ENCODE data around the gene ZNF141. TPM values are rescaled to one million over a fixed set of nuclear protein-coding genes. Genes with fewer than 3 reads are reported as not detected.

Gene ZNF141
- total RNA-seq, 1 experiment from 2014 or later: 42.1 TPM

GRCh38 chr4:386708-387105 lies 49.1 kb downstream of the ZNF141 start:
- H3K18ac ChIP-seq (ENCODE audit: insufficient read length, low read depth, low read length): no peak overlapping the region
- peaks cover 15 to 37% (median 19%) of the 10 kb centered on the region in 3 experiments for H3K36me3 Mint-ChIP-seq (ENCODE audit: insufficient read depth in 1 of 3, low read depth in 3 of 3)
- peak overlapping the region; percentile 36 for H3K4me2 ChIP-seq (ENCODE audit: insufficient read depth, insufficient read length, low read length)
- H3K4me3 Mint-ChIP-seq: no peak overlapping the region
- H3K56ac ChIP-seq (ENCODE audit: insufficient read length, low read depth, low read length): no peak overlapping the region
- H3K27ac Mint-ChIP-seq: no peak overlapping the region
- H2BK15ac ChIP-seq (ENCODE audit: low read depth, low read length): no peak overlapping the region
- H4K8ac ChIP-seq (replicated peaks; ENCODE audit: insufficient read length, low read depth, low read length): no peak overlapping the region
- H4K5ac ChIP-seq (ENCODE audit: insufficient read length, low read depth, low read length): no peak overlapping the region
- no peak overlapping the region for H3K23ac ChIP-seq (ENCODE audit: insufficient read length, low read depth, low read length)
- H4K20me1 ChIP-seq (ENCODE audit: control insufficient read depth, insufficient read depth, insufficient read length): no peaks in the 10 kb centered on the region
- no peak overlapping the region for H2BK12ac ChIP-seq (ENCODE audit: insufficient read length, low read depth, low read length)
- H2BK20ac ChIP-seq (ENCODE audit: low read depth, low read length, poor library complexity, severe bottlenecking): no peak overlapping the region
- H2AK5ac ChIP-seq (ENCODE audit: insufficient read length, low read length): no peak overlapping the region
- no peak for TF ChIP-seq CTCF (conservative IDR thresholded peaks at IDR 0.05)
- peaks cover 83 to 90% of the 10 kb centered on the region in 2 experiments for H3K9me3 Mint-ChIP-seq
- peaks cover 26% of the 10 kb centered on the region for H3K9me3 ChIP-seq (ENCODE audit: control insufficient read depth, low read depth, low read length)
- H3K79me2 ChIP-seq (ENCODE audit: insufficient read depth, low read length): no peaks in the 10 kb centered on the region; the same call in 1 of the 2 replicates
- H2BK120ac ChIP-seq (ENCODE audit: low read depth, low read length, poor library complexity, severe bottlenecking): no peak overlapping the region
- peak overlapping the region; percentile 75 for H3K9ac ChIP-seq (ENCODE audit: extremely low read depth, insufficient read length, low read length)
- no peaks in the 10 kb centered on the region for H3K4me1 Mint-ChIP-seq
- no peak overlapping the region for H3K27ac ChIP-seq (ENCODE audit: insufficient read length, low read depth, low read length)
- no peak for DNase-seq
- no peaks in the 10 kb centered on the region for H3K4me1 ChIP-seq (ENCODE audit: insufficient read depth, low read length)
- H4K91ac ChIP-seq (ENCODE audit: insufficient read length, low read depth, low read length): no peak overlapping the region
- H3K79me1 ChIP-seq (ENCODE audit: insufficient read depth, low read depth, low read length, poor library complexity, severe bottlenecking): no peaks in the 10 kb centered on the region
- no CpG with 5 or more reads among the region's 23 CpGs for WGBS (ENCODE audit: extremely low coverage, insufficient read length, low lambda C conversion rate)
- H2AFZ ChIP-seq (ENCODE audit: low read length): no peak overlapping the region
- H3T11ph ChIP-seq (ENCODE audit: low read length): no peak overlapping the region
- H3K4ac ChIP-seq (ENCODE audit: low read depth, low read length): no peak overlapping the region
- H2BK5ac ChIP-seq (ENCODE audit: insufficient read length, low read length): no peak overlapping the region
- H3K27me3 Mint-ChIP-seq (ENCODE audit: low read depth): peaks cover 3% of the 10 kb centered on the region
- no peak overlapping the region; the same call in 1 of the 2 replicates for H3K14ac ChIP-seq (ENCODE audit: insufficient read depth, low read length)
- no peaks in the 10 kb centered on the region for H3K27me3 ChIP-seq (ENCODE audit: insufficient read depth, low read length)
- no peaks in the 10 kb centered on the region for H3K23me2 ChIP-seq (ENCODE audit: insufficient read length, low read depth, low read length, poor library complexity, severe bottlenecking)
